Measurements from ENCODE around the gene CALM1.

DNA sequence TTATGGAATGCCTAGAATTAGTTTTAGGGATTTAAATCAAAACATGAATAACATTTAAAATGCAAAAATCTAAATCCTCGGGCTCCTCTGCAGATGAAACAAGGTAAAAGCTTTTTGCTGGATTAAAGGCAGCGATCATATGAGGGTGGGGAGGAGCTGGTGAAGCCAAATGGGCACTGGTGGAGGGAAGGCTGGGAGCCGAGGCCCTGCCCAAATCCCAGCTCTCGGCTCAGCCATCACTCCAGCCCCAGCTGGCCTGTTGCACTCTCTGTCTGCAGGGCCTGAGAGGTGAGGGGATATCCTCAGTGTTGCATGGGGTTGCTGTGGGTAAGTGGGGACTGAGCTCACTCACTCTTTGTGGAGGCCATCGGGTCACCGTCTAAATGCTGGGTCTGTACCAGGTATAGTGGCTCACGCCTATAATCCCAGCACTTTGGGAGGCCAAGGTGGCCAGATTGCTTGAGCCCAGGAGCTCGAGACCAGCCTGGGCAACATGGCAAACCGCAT is 28.6 kb downstream of the CALM1 start:
- TF ChIP-seq EZH2 (IDR thresholded peaks at IDR 0.05; ENCODE audit: borderline replicate concordance, control insufficient read depth, low read depth, low read length) (no peak), POU2F2 (IDR thresholded peaks at IDR 0.05; ENCODE audit: borderline replicate concordance, low read depth, low read length) (no peak), POLR2AphosphoS5 (IDR thresholded peaks at IDR 0.05; ENCODE audit: low read length) (no peak), CREM (IDR thresholded peaks at IDR 0.05; ENCODE audit: low read depth) (no peak), ZNF274 (IDR thresholded peaks at IDR 0.05; ENCODE audit: insufficient read depth, insufficient read length) (no peak), SREBF2 (IDR thresholded peaks at IDR 0.05; ENCODE audit: low read length) (no peak), NRF1 (conservative IDR thresholded peaks at IDR 0.05; ENCODE audit: low read depth, low read length) (no peak), RCOR1 (conservative IDR thresholded peaks at IDR 0.05; ENCODE audit: low read depth, low read length) (no peak), SMAD1 (IDR thresholded peaks at IDR 0.05; ENCODE audit: low read depth, partially characterized antibody) (no peak)
- TF ChIP-seq, protein P1, sequence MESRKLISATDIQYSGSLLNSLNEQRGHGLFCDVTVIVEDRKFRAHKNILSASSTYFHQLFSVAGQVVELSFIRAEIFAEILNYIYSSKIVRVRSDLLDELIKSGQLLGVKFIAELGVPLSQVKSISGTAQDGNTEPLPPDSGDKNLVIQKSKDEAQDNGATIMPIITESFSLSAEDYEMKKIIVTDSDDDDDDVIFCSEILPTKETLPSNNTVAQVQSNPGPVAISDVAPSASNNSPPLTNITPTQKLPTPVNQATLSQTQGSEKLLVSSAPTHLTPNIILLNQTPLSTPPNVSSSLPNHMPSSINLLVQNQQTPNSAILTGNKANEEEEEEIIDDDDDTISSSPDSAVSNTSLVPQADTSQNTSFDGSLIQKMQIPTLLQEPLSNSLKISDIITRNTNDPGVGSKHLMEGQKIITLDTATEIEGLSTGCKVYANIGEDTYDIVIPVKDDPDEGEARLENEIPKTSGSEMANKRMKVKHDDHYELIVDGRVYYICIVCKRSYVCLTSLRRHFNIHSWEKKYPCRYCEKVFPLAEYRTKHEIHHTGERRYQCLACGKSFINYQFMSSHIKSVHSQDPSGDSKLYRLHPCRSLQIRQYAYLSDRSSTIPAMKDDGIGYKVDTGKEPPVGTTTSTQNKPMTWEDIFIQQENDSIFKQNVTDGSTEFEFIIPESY (IDR thresholded peaks at IDR 0.05): no peak
- TF ChIP-seq, protein P2, sequence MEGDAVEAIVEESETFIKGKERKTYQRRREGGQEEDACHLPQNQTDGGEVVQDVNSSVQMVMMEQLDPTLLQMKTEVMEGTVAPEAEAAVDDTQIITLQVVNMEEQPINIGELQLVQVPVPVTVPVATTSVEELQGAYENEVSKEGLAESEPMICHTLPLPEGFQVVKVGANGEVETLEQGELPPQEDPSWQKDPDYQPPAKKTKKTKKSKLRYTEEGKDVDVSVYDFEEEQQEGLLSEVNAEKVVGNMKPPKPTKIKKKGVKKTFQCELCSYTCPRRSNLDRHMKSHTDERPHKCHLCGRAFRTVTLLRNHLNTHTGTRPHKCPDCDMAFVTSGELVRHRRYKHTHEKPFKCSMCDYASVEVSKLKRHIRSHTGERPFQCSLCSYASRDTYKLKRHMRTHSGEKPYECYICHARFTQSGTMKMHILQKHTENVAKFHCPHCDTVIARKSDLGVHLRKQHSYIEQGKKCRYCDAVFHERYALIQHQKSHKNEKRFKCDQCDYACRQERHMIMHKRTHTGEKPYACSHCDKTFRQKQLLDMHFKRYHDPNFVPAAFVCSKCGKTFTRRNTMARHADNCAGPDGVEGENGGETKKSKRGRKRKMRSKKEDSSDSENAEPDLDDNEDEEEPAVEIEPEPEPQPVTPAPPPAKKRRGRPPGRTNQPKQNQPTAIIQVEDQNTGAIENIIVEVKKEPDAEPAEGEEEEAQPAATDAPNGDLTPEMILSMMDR (IDR thresholded peaks at IDR 0.05 in 2 of 3, conservative IDR thresholded peaks at IDR 0.05 in 1 of 3; ENCODE audit: control insufficient read depth in 2 of 3, extremely low read depth in 1 of 3, insufficient read depth in 1 of 3, low read depth in 3 of 3, low read length in 3 of 3): no peak
- TF ChIP-seq, protein P3, sequence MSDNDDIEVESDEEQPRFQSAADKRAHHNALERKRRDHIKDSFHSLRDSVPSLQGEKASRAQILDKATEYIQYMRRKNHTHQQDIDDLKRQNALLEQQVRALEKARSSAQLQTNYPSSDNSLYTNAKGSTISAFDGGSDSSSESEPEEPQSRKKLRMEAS (IDR thresholded peaks at IDR 0.05; ENCODE audit: low read depth, low read length): no peak
- TF ChIP-seq, protein P4, sequence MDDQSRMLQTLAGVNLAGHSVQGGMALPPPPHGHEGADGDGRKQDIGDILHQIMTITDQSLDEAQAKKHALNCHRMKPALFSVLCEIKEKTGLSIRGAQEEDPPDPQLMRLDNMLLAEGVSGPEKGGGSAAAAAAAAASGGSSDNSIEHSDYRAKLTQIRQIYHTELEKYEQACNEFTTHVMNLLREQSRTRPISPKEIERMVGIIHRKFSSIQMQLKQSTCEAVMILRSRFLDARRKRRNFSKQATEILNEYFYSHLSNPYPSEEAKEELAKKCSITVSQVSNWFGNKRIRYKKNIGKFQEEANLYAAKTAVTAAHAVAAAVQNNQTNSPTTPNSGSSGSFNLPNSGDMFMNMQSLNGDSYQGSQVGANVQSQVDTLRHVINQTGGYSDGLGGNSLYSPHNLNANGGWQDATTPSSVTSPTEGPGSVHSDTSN (IDR thresholded peaks at IDR 0.05; ENCODE audit: insufficient replicate concordance, low read depth, low read length): no peak
- TF ChIP-seq, protein P5, sequence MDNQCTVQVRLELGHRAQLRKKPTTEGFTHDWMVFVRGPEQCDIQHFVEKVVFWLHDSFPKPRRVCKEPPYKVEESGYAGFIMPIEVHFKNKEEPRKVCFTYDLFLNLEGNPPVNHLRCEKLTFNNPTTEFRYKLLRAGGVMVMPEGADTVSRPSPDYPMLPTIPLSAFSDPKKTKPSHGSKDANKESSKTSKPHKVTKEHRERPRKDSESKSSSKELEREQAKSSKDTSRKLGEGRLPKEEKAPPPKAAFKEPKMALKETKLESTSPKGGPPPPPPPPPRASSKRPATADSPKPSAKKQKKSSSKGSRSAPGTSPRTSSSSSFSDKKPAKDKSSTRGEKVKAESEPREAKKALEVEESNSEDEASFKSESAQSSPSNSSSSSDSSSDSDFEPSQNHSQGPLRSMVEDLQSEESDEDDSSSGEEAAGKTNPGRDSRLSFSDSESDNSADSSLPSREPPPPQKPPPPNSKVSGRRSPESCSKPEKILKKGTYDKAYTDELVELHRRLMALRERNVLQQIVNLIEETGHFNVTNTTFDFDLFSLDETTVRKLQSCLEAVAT (IDR thresholded peaks at IDR 0.05): no peak

Measured in GM12878 (cell line).